ENCODE measurements around the gene KCNS3. TPM values are rescaled to one million over a fixed set of nuclear protein-coding genes. Genes with fewer than 3 reads are reported as not detected.

The KCNS3 gene
- polyA plus RNA-seq, 1 of the 3 experiments (the other 2 are of a cell fraction), result 0.07 TPM

- 0% methylated on average over 1 of the region's 1 CpG for whole genome bisulfite sequencing (ENCODE audit: low lambda C conversion rate)
Measured at GRCh38 chr2:17918789-17919188, 40.3 kb downstream of the KCNS3 start.

GRCh38 chr2:17930773-17931172 lies 52.3 kb downstream of the KCNS3 start:
- no peaks in the 10 kb centered on the region for H3K36me3 ChIP-seq (replicated peaks in 1 of 2; ENCODE audit: control insufficient read depth in 1 of 2, insufficient read depth in 2 of 2, low read length in 1 of 2)
- no peak for DNase-seq
- no peak overlapping the region for H2AFZ ChIP-seq (ENCODE audit: low read depth)
- POLR2A ChIA-PET, result no interaction called here
- no peak overlapping the region for H3K9ac ChIP-seq
- WGBS (ENCODE audit: low lambda C conversion rate), result 6% methylated on average over 4 of the region's 4 CpGs
- H4K20me1 ChIP-seq (ENCODE audit: insufficient read depth), result no peaks in the 10 kb centered on the region
- CTCF ChIA-PET, result interaction anchor here (1.2 to 1.5 kb wide), 3 partner anchors 11 to 219 kb away, joined by 3 to 5 read pairs (median 3); no protein-coding TSS in a partner anchor
- no peak overlapping the region for H3K4me3 ChIP-seq (ENCODE audit: low read depth in 2 of 2, low read length in 1 of 2)
- H3K9me2 ChIP-seq, result no peaks in the 10 kb centered on the region
- no peaks in the 10 kb centered on the region for H3K27me3 ChIP-seq (ENCODE audit: insufficient read depth)
- H3F3A ChIP-seq (replicated peaks; ENCODE audit: insufficient read depth), result no peaks in the 10 kb centered on the region
- no peaks in the 10 kb centered on the region for H3K79me2 ChIP-seq (ENCODE audit: insufficient read depth)
- no peak overlapping the region for H3K27ac ChIP-seq (ENCODE audit: low read depth in 2 of 2, low read length in 1 of 2)
- TF ChIP-seq RXRA (IDR thresholded peaks at IDR 0.05; ENCODE audit: borderline replicate concordance, low read depth) (no peak), EZH2phosphoT487 (IDR thresholded peaks at IDR 0.05; ENCODE audit: borderline replicate concordance, low read depth) (no peak), CHD2 (IDR thresholded peaks at IDR 0.05; ENCODE audit: low read length, partially characterized antibody) (no peak), MXI1 (IDR thresholded peaks at IDR 0.05; ENCODE audit: low read depth, low read length) (no peak), ELF1 (IDR thresholded peaks at IDR 0.05) (no peak), FOSL2 (IDR thresholded peaks at IDR 0.05; ENCODE audit: borderline replicate concordance, low read depth) (no peak), RCOR1 (IDR thresholded peaks at IDR 0.05; ENCODE audit: low read length) (no peak)
- no peak overlapping the region for H3K4me2 ChIP-seq
- no peaks in the 10 kb centered on the region for H3K9me3 ChIP-seq
- no peaks in the 10 kb centered on the region for H3K4me1 ChIP-seq (ENCODE audit: control insufficient read depth in 1 of 2, insufficient read depth in 2 of 2, low read depth in 1 of 2, low read length in 1 of 2)

More at GRCh38 chr2:17918789-17919188, 40.3 kb downstream of the KCNS3 start:
- Histone ChIP-seq H3K27ac (ENCODE audit: low read depth in 2 of 2, low read length in 1 of 2) (no peak overlapping the region), H3K79me2 (ENCODE audit: insufficient read depth) (no peaks in the 10 kb centered on the region), H3K9ac (no peak overlapping the region), H3K9me3 (no peaks in the 10 kb centered on the region), H4K20me1 (ENCODE audit: insufficient read depth) (no peaks in the 10 kb centered on the region), H3K4me3 (ENCODE audit: low read depth in 2 of 2, low read length in 1 of 2) (no peak overlapping the region), H3K27me3 (ENCODE audit: insufficient read depth) (no peaks in the 10 kb centered on the region), H3K4me2 (no peak overlapping the region), H3K9me2 (no peaks in the 10 kb centered on the region), H3K4me1 (ENCODE audit: control insufficient read depth in 1 of 2, insufficient read depth in 2 of 2, low read depth in 1 of 2, low read length in 1 of 2) (no peaks in the 10 kb centered on the region), H3F3A (replicated peaks; ENCODE audit: insufficient read depth) (no peaks in the 10 kb centered on the region), H3K36me3 (replicated peaks in 1 of 2; ENCODE audit: control insufficient read depth in 1 of 2, insufficient read depth in 2 of 2, low read length in 1 of 2) (no peaks in the 10 kb centered on the region), H2AFZ (ENCODE audit: low read depth) (no peak overlapping the region)
- DNase-seq, result peak; percentile 18
- TF ChIP-seq IRF3 (IDR thresholded peaks at IDR 0.05; ENCODE audit: low read depth, low read length) (no peak), PBX3 (IDR thresholded peaks at IDR 0.05) (no peak), RAD21 (IDR thresholded peaks at IDR 0.05; ENCODE audit: low read length) (peak; percentile 22; the same call in 1 of the 2 replicates)
- ChIA-PET CTCF (interaction anchor here (0.6 to 2.8 kb wide), 6 partner anchors 12 to 925 kb away, joined by 3 to 13 read pairs (median 3); no protein-coding TSS in a partner anchor), POLR2A (no interaction called here)
